GM19395 (cell line): ENCODE measurements around the gene CIB4.

Source experiments
- ATAC-seq: cut with Tn5 transposase; IDR thresholded peaks from one replicate; pipeline ENCODE4 v1.9.1; 2021; ENCODE audit warnings: mild to moderate bottlenecking, moderate library complexity; ENCODE audit not compliant: unreplicated experiment

CIB4 gene

GRCh38 chr2:26609205-26609631 is 31.9 kb downstream of the CIB4 start:
- ATAC-seq = no peak

- no peak for ATAC-seq
These were observed 32.6 kb downstream of the CIB4 start for GRCh38 chr2:26608557-26608956.

GRCh38 chr2:26607698-26608097 is 33.5 kb downstream of the CIB4 start:
- ATAC-seq = no peak

DNA sequence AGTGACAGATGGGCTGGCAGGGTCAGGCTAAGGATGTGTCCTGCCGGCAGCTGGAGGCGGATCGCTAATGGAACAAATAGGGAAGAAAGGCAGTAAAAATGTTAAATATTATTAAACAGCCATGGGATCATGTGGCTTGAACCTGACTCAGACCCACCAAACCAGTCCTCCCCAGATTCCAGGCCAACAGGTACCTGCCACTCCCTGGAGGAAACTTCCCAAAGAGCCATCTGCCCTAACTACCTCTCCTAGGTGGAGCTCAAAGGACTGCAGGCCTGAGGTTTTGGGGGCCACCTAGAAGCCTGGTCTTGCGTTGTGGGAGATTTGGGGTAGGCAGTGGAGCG is 34.3 kb downstream of the CIB4 start:
- no peak for ATAC-seq

DNA sequence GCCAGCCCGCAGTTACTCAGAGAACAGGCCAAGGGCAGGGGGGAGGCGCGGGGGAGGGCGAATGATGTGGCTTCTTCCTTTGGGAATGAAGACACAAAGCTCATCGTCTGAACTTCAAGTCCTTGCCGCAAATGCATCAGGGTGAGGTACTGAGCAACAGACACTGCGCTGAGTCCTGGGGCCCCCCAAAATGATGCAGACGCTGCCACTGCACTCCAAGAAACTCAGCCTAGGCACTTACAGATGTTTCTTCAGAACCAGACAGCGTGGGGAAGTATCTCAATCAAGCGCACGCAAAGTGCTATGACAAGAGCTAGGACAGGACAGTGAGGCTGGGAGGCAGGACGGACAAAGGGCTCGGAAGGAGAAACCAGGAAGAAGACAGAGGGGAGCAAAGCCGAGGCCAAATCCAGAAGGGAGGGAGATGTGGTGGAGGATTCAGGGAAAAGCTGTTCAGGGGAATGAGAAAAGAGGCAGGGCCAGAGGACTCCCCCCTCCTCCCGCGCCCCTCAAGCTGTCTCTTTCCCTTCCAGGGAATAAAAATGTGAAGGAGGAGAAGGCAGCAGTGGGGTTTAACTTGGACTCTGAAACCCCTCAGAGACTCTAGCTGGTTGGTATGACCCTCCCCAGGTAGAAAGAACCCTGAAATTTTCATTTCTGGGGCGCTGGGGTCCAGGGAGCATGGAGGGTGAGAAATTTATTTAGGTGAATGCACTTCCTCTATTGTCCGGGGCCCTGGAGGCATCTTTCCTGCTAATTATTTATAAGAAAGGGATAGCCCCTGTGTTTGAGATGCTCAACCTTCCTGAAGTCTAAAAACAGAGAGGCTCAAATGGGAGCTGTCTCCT is 34.9 kb downstream of the CIB4 start:
- ATAC-seq = no peak

DNA sequence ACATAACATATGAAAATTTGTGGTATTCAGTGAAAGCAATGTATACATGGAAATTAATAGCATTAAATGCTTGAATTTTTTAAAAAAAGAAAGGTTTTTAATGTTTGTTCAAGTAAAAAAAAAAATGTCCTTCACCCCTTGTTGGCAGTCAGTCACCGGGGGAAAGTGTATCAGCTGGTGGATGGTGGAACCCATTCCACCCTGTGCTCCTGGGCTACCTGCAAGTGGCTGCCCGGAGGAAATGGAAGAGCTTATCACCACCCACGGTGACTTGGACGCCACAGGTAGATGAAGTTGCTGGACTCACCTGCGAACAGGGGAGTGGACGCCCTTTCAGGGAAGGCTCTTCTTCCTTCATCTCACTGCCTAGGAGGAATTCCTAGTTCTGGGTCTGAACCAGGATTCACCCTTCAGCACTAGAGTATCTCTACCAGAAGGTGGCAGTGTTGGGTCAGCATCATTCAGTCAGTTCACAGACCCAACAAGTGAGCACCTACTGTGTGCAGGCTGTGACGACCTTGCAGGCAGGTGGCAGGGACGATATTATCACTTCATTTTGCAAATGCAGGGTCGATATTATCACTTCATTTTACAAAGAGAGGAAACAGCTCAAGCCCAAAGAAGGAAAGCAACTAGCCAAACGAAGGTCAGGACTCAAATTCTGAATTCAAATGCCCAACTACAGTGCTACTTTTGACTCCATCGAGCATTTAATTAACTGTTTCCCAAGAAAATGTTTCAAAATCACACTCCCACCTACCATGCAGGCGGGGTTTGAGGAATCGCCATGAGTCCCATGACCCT is 35.8 kb downstream of the CIB4 start:
- ATAC-seq = no peak

GRCh38 chr2:26602575-26602974 is 38.6 kb downstream of the CIB4 start:
- no peak for ATAC-seq

GRCh38 chr2:26599387-26599786 is 41.8 kb downstream of the CIB4 start:
- ATAC-seq = no peak

DNA sequence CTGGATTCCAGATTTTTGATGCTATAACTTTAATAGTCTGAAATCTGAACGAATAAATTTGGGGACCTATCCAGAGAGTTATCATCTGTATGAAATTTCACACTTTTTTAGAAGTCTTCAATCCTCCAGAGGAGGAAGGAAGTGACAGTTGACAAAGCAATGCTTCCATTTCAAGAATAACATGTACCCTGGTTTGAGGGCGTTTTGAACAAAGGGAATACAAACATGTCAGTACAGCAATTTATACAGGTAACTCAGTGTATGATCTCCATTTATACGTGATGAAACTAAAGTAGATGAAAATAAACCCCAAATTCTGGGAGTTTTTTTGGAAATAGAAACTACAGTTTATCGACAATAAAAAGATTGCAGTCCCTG is 42.2 kb downstream of the CIB4 start:
- ATAC-seq = no peak

DNA sequence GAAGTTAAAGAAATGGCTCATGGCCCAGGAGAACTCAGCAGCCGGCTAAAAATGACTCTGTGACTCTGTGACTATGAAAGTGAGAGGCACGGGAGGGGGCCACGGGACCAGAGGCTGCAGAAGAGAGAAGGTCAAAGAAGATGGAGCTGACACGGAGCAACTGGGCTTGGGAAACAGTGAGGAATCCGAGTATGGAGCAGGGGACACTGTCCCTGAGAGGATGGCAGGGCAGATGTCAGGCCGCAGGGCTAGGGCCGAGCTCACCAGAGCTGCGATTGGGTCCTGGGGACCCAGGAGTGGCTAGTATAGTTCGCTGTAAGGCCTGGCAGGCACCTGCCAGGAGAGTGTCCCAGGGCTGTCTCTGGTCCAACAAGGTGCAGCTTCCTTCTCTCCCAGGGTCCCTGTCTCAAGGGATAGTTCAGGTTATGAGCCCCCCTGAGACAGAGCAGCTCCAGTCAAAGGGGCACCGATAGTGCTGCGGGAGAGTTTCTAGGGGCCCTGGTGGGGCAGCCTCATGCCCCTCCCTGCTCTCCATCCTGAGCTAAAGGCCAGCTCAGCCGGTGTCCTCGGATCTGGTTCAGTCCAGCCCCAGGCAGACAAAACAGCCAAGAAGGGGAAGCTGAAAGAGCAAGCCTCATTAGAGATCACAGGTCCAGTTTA is 42.7 kb downstream of the CIB4 start:
- no peak for ATAC-seq

DNA sequence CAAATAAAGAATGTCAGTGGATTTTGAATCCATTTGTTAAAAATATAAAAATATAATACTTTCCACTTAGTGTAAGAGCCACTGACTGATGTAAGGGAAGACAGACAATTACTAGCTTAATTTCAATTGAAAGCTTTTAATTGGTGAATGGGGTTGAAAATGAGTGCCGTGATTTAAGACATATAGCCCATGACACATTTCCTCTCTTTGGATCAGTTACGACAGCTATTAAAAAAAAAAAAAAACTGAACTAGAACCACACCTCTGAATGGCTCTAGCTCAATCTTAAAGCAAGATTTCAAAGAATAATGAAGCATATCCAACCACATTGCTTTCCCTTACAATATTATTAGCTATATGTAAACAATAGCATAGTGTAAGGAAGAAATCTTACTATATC is 44.0 kb downstream of the CIB4 start:
- no peak for ATAC-seq

DNA sequence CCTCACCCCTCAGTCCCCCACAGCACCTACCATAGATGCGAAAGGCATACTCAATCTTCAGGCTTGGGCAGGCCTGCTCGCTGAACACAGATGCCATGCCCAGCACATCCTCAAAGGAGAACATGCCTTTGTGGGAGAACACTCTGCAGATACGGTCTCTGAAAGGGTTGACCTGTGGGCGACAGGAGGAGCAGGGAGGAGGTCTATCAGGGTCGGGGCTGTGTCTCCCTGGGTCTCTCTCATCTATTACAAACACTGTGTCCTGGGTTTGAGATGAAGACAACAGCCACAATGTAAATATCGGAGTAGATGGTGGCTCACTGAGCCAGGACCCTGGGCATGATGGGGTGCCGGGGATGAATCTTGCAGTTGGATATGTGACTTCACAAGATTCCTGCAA is 46.0 kb downstream of the CIB4 start:
- no peak for ATAC-seq

GRCh38 chr2:26591619-26592505 is 49.3 kb downstream of the CIB4 start:
- ATAC-seq = no peak

DNA sequence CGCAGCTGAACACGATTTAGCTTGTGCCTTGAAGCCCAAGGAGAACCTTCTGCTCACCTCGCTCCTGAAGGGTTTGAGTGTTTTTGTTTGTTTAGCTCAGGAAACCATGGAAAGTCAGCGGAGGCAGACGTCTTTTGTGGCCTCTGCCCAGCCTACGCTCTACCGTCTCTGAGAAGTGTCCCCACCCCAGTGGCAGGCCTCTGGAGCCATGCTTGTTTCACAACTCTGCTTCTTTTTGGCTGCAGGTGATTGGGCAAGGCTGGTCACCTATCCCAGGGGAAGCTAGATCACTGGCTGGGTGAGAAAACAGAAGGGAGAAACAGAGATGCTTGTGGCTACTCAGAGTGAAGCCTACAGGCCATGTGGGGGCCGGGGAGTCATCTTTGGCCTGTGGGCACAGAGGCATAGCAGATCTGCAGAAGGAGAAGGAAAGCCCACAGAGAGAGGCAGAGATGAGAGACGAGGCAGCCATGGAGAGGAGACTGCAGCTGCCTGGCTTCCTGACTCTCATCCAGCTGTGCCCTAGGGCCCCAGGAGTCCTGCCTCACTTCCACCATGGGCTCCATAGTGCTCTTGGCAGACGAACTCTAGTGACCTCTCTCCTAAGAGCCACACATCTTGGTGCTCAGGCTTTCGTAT is 50.1 kb downstream of the CIB4 start:
- ATAC-seq = no peak

GRCh38 chr2:26590508-26590907 is 50.7 kb downstream of the CIB4 start:
- ATAC-seq = no peak

DNA sequence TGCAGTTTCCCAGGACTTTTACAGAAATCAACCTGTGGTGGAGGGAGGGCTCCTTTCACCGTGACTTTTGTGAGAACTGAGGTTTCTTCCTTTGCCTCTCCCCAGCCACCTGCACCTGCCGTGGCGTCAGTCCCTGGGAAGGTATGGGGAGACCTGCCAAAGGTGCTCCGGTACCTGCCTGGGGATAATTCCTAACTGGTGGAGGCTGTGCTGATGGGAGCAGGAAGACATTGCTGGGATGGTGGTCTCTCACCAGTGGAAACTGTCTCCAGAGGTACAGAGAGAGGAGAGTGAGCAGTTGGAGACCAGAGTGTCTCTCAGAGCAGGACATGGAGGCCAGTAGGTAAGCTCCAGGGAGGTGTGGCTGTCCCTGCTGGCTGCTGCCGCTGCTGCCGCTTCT is 52.6 kb downstream of the CIB4 start:
- no peak for ATAC-seq

DNA sequence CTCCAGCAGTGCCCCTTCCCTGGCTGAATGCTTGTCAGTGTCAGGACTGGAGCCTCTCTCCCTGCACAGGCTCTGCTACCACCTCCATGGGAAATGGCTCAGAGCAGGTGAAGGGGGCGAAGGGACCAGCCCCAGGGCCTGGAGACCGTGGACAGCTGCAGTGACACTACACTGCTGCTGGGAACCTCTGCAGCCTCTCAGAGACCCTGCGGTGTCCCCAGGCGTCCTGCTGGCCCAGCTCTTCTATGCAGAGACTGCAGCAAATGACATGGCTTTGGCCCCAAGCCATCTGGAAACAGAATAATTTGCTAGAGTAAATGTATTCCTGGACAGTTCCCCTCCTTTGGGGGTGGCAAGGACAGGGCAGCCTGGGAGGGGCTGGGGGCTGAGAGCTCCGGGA is 53.2 kb downstream of the CIB4 start:
- no peak for ATAC-seq

DNA sequence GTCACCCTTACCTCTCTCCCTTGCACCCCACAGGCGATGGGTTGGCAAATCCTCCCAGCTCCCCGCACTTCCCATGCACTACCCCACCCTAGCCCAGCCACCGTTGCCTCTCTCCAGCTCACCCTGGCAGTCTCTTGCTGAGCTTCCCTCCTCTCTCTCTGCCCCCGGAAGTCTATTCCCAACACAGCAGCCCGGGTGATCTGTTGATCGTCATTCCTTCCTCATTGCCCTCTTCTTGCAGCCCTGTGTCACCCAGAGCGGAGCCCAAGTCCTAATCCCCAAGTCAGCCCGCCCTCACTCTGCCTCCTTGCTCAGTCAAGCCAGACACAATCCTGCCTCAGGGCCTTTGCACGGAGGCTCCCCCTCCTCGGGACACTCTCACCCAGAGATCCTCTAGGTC is 55.2 kb downstream of the CIB4 start:
- no peak for ATAC-seq

DNA sequence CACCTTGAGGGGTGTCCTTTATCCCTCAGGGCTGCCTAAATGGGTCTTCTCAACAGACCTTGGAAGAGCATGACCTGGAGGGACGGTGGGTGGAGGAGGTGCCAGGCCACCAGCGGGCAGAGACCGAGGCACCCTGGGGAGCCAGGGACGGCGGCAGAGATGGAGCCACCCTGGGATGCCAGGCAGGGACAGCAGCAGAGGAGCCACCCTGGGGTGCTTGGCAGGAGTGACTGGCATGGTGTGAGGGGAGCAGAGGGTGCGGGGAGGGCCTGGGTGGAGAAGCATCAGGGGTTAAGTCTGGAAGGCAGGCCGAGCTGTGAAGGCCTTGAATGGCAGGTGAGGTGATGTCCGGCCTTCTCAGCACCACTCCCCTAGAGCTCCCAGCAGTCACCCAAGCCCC is 56.1 kb downstream of the CIB4 start:
- ATAC-seq = no peak

DNA sequence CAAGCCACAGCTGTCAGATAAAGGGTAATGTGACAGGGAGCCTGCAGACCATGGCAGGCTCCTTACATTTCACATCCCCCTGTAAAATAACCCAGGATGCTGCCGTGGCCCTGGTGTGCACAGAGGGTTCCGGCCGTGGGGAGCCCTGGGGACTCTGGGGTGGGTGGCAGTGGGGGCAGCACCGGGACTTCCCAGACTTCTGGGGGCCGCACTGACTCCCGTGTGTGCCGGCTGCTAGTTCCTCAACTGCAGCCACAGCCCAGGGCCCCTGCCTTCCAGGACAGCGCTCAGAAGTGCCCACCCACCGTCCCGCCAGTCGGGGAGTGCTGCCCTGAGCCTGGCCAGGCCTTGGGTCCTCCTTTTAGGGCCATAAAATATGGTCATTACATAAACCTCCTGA is 56.5 kb downstream of the CIB4 start:
- ATAC-seq = no peak
